Activated T-helper 17 cell treated with anti-CD3 and anti-CD28 coated beads, Interleukin-2, amount 50 U/mL, for 72 hours (primary cell): ENCODE data around the gene STX1A. TPM values are rescaled to one million over a fixed set of nuclear protein-coding genes. Genes with fewer than 3 reads are reported as not detected.
"Not testable (repeated sequence)": the region's sequence is repeated elsewhere in the genome, so short reads cannot be mapped to it uniquely, and the experiment has no call there.

ENCODE experiments used
- ATAC-seq: fragments of 150-1000 bp; cut with Tn5 transposase; replicated peaks from 2 replicates; pipeline ENCODE4 v1.10.0; 2021; ENCODE audit warnings: mild to moderate bottlenecking, moderate library complexity
- H3K27ac Mint-ChIP-seq: one replicate; pipeline ENCODE4 v1.8.0; 2022; ENCODE audit warnings: mixed read lengths
- H3K27me3 Mint-ChIP-seq: one replicate; pipeline ENCODE4 v1.8.0; 2022; ENCODE audit warnings: mixed read lengths
- H3K36me3 Mint-ChIP-seq: one replicate; pipeline ENCODE4 v1.8.0; 2022; ENCODE audit warnings: low read depth, mild to moderate bottlenecking, mixed read lengths
- H3K4me1 Mint-ChIP-seq: one replicate; pipeline ENCODE4 v1.8.0; 2022; ENCODE audit warnings: mixed read lengths
- H3K4me3 Mint-ChIP-seq: one replicate; pipeline ENCODE4 v1.8.0; 2022; ENCODE audit warnings: mild to moderate bottlenecking, mixed read lengths
- H3K9me3 Mint-ChIP-seq: one replicate; pipeline ENCODE4 v1.8.0; 2022; ENCODE audit warnings: mixed read lengths
- total RNA-seq, 2 donors: library from RNA; stranded (reverse); gene quantifications; one replicate each; pipeline ENCODE4 v1.2.3, GENCODE V29; 2022

STX1A gene
- total RNA-seq, 2 donors from 2014 or later = 16.8 to 40.9 TPM

DNA sequence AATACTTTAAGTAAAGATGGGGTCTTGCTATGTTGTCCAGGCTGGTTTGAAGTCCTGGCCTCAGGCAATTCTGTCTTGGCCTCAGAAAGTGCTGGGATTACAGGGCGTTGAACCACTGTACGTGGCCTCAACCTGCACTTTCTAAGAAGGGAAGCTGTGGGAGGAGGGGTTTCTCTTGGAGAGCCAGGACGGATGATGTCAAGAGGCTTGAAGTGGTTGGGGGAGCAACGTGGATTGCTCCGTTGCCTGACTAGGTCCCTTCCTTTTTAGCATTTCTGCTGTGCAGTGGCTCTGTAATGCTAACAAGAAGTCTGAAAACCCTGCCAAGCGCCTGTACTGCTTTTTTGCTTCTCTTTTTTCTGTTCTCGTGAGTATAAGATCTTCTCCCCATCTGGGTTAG lies 28.8 kb downstream of the STX1A start:
- ATAC-seq = no peak
- Mint-ChIP-seq H3K36me3 (peaks cover 92% of the 10 kb centered on the region), H3K27ac (no peak overlapping the region), H3K9me3 (no peaks in the 10 kb centered on the region), H3K4me1 (peaks cover 26% of the 10 kb centered on the region), H3K4me3 (no peak overlapping the region), H3K27me3 (no peaks in the 10 kb centered on the region)

DNA sequence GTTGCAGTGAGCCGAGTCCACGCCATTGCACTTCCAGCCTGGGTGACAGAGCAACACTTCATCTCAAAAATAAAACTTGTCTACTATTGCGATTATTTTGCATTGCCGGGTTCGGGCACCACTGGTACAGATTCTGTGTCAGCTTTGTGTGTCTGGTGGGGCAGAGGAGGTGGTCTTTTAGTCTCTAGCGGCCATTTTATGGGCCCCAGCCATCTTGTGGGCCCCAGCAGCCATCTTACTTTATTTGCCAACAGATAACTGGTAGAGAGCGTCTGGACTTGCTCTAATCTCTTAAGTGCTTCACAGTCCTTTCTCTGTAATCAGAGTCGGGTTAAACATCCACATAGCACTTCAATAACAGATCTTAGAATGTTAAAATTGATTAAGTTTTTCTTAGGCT lies 31.2 kb downstream of the STX1A start:
- peaks cover 85% of the 10 kb centered on the region for H3K36me3 Mint-ChIP-seq
- H3K27ac Mint-ChIP-seq = no peak overlapping the region
- no peak for ATAC-seq
- no peaks in the 10 kb centered on the region for H3K27me3 Mint-ChIP-seq
- H3K4me1 Mint-ChIP-seq = peaks cover 19% of the 10 kb centered on the region
- H3K4me3 Mint-ChIP-seq = no peak overlapping the region
- no peaks in the 10 kb centered on the region for H3K9me3 Mint-ChIP-seq

DNA sequence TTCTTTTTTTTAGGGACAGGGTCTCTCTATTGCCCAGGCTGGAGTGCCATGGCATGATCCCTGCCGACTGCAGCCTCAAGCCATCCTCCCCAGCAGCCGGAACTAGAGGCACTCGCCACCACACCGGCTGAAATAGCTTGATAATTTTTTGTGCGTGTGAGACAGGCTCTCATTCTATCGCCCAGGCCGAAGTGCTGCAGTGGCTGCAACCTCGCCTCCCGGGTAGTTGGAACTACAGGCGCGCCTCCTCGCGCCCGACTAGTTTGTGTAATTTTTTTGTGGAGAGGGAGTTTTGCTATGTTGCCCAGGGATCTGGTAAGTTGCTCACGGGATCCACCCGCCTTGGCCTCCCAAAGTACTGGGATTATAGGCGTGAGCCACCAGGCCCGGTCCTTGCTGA lies 34.2 kb downstream of the STX1A start:
- Mint-ChIP-seq H3K27ac (no peak overlapping the region), H3K4me3 (peak overlapping the region; percentile 97), H3K4me1 (peaks cover 21% of the 10 kb centered on the region), H3K27me3 (no peaks in the 10 kb centered on the region), H3K9me3 (no peaks in the 10 kb centered on the region), H3K36me3 (peaks cover 67% of the 10 kb centered on the region)
- no peak for ATAC-seq

DNA sequence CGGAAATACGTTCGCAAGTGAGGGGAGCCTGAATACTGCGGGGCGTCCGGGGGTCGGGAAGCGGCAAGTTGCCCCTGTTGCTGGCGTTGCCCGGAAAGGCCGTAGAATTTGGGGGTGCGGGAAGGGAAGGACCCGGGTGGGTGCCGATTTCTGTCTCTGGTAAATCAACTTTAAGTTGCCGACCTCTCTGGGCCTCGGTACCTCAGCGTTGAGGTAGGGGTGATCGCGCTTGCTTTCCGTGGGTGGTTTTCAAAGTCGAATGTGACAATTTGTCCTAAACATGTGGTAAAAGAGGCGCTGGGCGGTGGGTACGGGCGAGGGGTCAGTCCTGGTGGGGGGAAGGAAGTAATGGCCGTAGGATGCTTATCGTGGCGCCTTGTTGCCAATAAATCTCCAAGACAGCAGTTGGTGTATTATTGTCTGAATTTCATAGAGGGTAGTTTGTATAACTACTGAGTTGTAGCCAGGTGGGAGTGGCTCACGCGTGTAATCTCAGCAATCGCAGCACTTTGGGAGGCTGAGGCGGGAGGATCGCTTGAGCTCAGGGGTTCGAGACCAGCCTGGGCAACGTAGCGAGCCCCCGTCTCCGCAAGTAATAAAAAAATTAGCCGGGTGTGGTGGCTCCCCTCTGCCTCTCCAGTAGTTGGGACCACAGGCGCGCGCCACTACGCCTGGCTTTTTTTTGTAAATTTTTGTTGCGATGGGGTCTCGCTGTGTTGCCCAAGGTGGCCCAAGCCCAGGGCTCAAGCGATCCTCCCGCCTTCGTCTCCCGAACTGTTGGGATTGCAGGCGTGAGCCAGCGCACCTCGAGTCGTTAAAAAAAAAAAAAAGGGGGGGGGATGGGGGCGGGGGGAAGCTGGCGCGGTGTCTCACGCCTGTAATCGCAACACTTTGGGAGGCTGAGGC lies 35.4 kb downstream of the STX1A start:
- peaks cover 56% of the 10 kb centered on the region for H3K36me3 Mint-ChIP-seq
- H3K9me3 Mint-ChIP-seq = no peaks in the 10 kb centered on the region
- H3K27me3 Mint-ChIP-seq = no peaks in the 10 kb centered on the region
- peaks cover 15% of the 10 kb centered on the region for H3K4me1 Mint-ChIP-seq
- no peak for ATAC-seq
- peak overlapping the region; percentile 96 for H3K27ac Mint-ChIP-seq
- H3K4me3 Mint-ChIP-seq = peak overlapping the region; percentile 97

DNA sequence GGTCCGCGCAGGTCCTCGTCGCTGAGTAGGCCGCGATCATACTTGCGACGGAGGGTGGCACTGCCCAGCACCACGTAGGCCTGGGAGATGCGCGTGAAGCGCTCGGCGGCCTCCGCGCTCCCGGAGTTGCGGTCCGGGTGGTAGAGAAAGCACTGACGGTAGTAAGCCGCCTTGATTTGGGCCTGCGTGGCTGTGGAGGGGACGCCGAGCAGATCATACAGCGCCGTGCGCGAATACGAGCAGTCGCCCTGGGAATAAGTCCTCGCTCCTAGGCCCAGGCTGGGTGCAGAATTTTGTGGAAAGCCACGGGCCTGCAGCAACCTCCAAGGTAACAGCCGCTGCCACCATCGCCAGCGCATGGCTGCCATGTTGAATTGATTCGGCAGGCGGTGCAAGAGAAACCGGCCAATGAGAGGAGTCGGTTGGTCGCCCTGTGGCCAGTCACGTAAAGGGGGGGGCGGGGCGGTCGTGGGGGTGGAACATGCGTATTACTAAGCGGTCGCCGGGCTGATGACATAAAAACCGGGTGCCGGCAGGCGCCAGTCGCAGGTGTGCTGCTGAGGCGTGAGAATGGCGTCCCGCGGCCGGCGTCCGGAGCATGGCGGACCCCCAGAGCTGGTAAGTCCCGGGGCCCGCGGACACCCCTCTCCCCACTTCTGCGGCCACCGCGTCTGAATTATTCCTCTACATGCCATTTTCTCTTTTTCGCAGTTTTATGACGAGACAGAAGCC lies 36.2 kb downstream of the STX1A start, which contains the start of the genes BUD23 and DNAJC30:
TSS of gene BUD23 (plus strand) at position 542 of the 732 bp plus-strand sequence. CDS start at position 571, 29 bp downstream.
TSS of gene DNAJC30 (minus strand) at position 398 of the 732 bp plus-strand sequence. CDS start at position 368, 30 bp downstream.
- peaks cover 8% of the 10 kb centered on the region for H3K4me1 Mint-ChIP-seq
- H3K4me3 Mint-ChIP-seq = peak within 1 kb of the TSS; percentile 97
- no peaks in the 10 kb centered on the region for H3K9me3 Mint-ChIP-seq
- ATAC-seq = peak; percentile 98
- peak within 1 kb of the TSS; percentile 96 for H3K27ac Mint-ChIP-seq
- peaks cover 55% of the 10 kb centered on the region for H3K36me3 Mint-ChIP-seq
- no peaks in the 10 kb centered on the region for H3K27me3 Mint-ChIP-seq

DNA sequence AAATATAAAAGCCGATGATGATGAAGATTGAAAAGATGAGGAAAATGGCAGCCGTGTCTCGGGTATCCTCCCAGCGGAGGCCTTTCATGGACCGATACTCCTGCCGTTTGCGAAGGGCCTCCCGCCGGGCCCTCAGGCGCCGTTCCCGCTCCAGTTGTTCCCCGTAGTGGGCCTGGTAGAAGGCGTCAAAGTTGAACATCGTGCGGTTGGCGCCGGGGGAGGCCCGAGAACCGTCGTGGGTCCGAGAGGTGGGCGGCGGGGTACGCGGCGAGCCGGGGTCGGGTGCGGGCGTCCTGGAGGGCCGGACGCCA lies 36.8 kb downstream of the STX1A start:
- H3K9me3 Mint-ChIP-seq = no peaks in the 10 kb centered on the region
- H3K27ac Mint-ChIP-seq = peak overlapping the region; percentile 56
- H3K4me1 Mint-ChIP-seq = peaks cover 8% of the 10 kb centered on the region
- H3K27me3 Mint-ChIP-seq = no peaks in the 10 kb centered on the region
- no peak for ATAC-seq
- peak overlapping the region; percentile 97 for H3K4me3 Mint-ChIP-seq
- H3K36me3 Mint-ChIP-seq = peaks cover 56% of the 10 kb centered on the region

DNA sequence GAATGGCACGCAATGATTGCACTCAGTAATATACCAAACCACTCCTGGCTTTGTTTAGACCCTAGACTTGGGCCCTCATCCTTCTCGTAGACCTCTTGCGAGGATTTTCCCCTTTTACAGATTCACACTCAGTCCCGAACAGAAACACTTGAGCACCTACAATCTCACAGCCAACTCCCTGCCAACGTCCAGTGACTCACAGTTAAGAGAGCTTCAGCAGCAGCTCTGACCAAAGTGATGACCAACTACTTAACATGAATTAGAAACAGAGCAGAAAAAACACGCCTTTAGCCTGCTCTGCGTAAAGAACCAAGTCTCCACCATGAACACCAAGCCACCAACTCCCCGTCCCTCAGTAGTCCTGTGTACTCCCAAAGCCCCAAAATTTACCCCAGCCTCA lies 38.4 kb downstream of the STX1A start:
- H3K27me3 Mint-ChIP-seq = no peaks in the 10 kb centered on the region
- ATAC-seq = no peak

DNA sequence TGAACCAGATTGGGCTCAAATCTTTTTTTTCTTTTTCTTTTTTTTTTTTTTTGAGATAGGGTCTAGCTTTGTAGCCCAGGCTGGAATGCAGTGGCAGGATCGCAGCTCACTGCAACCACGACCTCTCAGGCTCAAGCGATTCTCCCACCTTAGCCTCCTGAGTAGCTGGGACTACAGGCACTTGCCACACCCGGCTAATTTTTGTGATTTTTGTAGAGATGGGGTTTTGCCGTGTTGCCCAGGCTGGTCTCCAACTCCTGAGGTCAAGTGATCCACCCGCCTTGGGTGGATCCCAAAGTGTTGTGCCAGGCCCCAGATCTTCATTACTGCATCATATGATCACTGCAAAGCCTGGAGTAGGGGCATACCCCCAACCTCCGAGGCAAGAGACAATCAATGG lies 39.0 kb downstream of the STX1A start:
- Mint-ChIP-seq H3K9me3 (no peaks in the 10 kb centered on the region), H3K4me1 (peaks cover 8% of the 10 kb centered on the region), H3K4me3 (peak overlapping the region; percentile 97), H3K27me3 (no peaks in the 10 kb centered on the region), H3K27ac (peak overlapping the region; percentile 52), H3K36me3 (peaks cover 38% of the 10 kb centered on the region)
- ATAC-seq = no peak

More for the DNA sequence above, 38.4 kb downstream of the STX1A start:
- Mint-ChIP-seq H3K36me3 (peaks cover 44% of the 10 kb centered on the region), H3K27ac (peak overlapping the region; percentile 52), H3K4me1 (peaks cover 8% of the 10 kb centered on the region), H3K4me3 (peak overlapping the region; percentile 97), H3K9me3 (no peaks in the 10 kb centered on the region)

DNA sequence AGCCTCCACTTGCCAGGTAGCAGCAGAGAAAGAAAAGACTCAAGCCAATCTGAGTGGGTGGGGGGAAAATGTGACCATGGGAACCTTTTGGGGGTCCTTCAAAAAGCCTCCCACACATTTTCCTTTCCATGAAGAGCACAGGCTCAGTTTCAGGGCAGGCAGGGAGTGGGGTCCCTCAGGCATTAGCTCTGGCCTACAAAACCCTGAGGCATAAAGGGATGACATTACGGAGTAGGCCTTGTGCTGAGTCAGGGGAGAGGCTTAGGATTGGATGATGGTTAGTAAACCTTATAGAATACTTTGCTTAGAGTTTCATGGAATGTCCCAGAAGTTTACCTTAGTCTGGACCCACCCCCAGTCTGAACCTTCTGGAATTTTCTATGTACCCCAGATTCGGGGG lies 39.8 kb downstream of the STX1A start:
- H3K27me3 Mint-ChIP-seq = no peaks in the 10 kb centered on the region

DNA sequence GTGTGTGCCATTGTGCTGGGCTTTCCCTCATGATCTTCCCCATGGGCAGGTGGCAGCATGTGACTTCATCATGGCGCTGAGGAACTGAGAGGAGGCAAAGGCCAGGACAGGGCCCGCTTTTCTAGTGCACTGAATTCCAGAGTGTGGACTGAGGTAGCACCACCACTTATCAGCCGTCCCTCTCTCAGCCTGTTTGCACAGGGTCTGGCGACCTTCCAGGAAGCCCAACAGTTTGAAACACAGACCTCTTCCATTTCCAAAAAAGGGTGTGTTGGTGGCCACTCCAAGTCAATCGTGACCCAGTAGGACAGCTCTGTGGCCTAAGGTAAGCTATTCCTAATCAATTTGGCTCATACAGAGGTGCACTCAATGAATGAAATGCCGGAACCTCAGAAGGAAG lies 40.6 kb downstream of the STX1A start:
- Mint-ChIP-seq H3K4me1 (peaks cover 8% of the 10 kb centered on the region), H3K27ac (no peak overlapping the region), H3K4me3 (no peak overlapping the region), H3K36me3 (peaks cover 35% of the 10 kb centered on the region), H3K27me3 (no peaks in the 10 kb centered on the region), H3K9me3 (no peaks in the 10 kb centered on the region)
- ATAC-seq = no peak

More for the DNA sequence above, 39.8 kb downstream of the STX1A start:
- peaks cover 8% of the 10 kb centered on the region for H3K4me1 Mint-ChIP-seq
- H3K9me3 Mint-ChIP-seq = no peaks in the 10 kb centered on the region
- no peak overlapping the region for H3K4me3 Mint-ChIP-seq
- peaks cover 37% of the 10 kb centered on the region for H3K36me3 Mint-ChIP-seq
- H3K27ac Mint-ChIP-seq = no peak overlapping the region
- no peak for ATAC-seq

DNA sequence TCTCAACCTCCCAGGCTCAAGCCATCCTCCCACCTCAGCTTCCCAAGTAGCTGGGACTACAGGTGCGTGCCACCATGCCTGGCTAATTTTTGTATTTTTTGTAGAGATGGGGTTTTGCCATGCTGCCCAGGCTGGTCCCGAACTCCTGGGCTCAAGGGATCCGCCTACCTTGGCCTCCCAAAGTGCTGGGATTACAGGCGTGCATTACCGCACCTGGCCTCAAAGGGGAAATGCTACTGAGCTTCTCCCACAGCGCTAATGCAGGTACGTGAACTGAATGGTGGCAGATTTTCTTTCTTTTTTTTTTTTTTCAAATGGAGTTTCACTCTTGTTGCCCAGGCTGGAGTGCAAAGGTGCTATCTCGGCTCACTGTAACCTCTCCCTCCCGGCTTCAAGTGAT lies 43.4 kb downstream of the STX1A start:
- ATAC-seq, H3K4me3 Mint-ChIP-seq, H3K4me1 Mint-ChIP-seq, H3K27me3 Mint-ChIP-seq, H3K9me3 Mint-ChIP-seq, H3K27ac Mint-ChIP-seq: not testable (repeated sequence)
- H3K36me3 Mint-ChIP-seq = peaks cover 25% of the 10 kb centered on the region

DNA sequence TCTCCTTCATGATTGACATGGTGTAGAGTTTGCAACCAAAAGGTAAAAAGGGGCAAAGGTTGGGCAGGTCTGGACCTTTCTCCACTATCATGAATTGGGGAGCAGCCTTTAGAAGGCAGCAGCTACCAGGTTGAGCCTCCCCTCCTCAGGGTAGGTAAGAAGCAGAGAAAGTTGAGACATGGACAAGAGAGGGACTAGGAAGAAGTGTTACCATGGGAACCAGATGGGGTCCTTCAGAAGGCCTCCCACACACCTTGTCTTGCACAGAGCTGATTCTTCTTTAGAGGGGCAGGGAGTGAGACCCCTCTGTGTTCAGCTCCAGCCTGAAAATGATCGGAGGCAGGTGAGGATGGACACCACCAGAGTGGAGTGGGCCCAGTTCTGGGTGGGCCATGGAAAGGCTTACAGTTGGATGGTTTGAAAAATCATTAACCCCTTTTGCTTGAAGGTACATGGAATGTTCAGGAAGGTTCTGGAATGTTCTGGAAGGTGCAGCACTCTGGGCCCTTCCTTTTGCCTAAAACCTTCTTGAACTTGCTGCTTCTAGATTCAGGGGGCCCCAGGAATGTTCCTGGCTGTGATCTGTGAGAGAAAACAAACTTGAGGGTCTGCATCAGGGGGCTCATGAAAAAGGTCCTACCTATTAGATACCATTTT lies 44.9 kb downstream of the STX1A start:
- H3K4me3 Mint-ChIP-seq = no peak overlapping the region
- peaks cover 17% of the 10 kb centered on the region for H3K36me3 Mint-ChIP-seq
- H3K27ac Mint-ChIP-seq = no peak overlapping the region
- no peaks in the 10 kb centered on the region for H3K4me1 Mint-ChIP-seq
- ATAC-seq = no peak
- H3K9me3 Mint-ChIP-seq = no peaks in the 10 kb centered on the region
- no peaks in the 10 kb centered on the region for H3K27me3 Mint-ChIP-seq

DNA sequence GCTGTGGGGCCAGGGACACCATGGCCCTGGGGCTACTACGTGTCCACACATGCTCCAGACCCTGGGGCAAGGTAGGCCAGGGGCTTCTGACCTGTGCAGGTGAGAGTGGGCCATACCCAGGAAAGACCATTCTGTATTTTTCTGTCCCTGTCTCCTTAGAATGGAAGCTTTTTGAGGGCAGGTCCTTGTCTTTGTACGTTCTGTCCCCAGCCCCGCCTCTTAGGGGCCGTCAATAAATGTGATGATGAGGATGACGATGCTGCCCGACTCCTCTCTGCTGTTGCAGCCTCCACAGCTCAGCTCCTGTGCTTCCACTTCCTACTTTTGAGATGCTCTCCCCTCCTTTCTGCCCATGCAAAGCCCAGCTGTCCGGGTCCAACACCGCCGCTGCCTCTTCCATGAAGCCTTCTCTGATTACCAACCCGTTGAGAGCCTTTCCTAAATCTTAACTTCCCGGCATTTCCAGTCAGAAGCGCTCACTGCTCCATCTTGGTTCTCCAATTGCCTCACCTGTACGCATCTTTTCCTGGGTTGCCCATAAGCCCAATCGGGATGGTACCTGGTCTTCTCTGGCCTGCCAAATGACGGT lies 47.5 kb downstream of the STX1A start:
- no peaks in the 10 kb centered on the region for H3K9me3 Mint-ChIP-seq
- no peak for ATAC-seq
- H3K4me1 Mint-ChIP-seq = no peaks in the 10 kb centered on the region

DNA sequence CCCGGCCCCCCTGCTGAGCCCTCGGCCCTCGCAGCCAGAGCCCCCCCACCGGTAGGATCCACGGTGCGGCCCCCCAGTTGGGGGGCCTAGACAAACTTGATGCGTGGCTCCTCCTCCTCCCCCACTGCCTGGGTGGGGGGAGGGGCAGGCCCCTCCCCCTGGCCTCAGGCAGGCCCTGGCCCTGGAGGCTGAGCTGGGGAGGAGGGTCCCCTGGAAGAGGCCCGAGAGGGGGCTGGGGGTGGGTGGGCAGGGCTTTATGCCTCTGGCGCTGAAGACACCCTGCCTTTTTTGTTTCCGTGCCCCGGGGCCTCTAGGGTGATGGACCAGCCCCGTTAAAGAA lies 48.2 kb downstream of the STX1A start:
- no peak overlapping the region for H3K4me3 Mint-ChIP-seq
- ATAC-seq = no peak

More for the DNA sequence above, 47.5 kb downstream of the STX1A start:
- H3K27me3 Mint-ChIP-seq = peaks cover 6% of the 10 kb centered on the region
- H3K4me3 Mint-ChIP-seq = no peak overlapping the region
- no peak overlapping the region for H3K27ac Mint-ChIP-seq
- H3K36me3 Mint-ChIP-seq = no peaks in the 10 kb centered on the region

More for the DNA sequence above, 48.2 kb downstream of the STX1A start:
- no peaks in the 10 kb centered on the region for H3K9me3 Mint-ChIP-seq
- H3K4me1 Mint-ChIP-seq = no peaks in the 10 kb centered on the region
- no peaks in the 10 kb centered on the region for H3K36me3 Mint-ChIP-seq
- H3K27ac Mint-ChIP-seq = no peak overlapping the region
- H3K27me3 Mint-ChIP-seq = peaks cover 6% of the 10 kb centered on the region
